ENCODE results near the gene HSPB3.
"Not testable (repeated sequence)": the region's sequence is repeated elsewhere in the genome, so short reads cannot be mapped to it uniquely, and the experiment has no call there.

Gene HSPB3

DNA sequence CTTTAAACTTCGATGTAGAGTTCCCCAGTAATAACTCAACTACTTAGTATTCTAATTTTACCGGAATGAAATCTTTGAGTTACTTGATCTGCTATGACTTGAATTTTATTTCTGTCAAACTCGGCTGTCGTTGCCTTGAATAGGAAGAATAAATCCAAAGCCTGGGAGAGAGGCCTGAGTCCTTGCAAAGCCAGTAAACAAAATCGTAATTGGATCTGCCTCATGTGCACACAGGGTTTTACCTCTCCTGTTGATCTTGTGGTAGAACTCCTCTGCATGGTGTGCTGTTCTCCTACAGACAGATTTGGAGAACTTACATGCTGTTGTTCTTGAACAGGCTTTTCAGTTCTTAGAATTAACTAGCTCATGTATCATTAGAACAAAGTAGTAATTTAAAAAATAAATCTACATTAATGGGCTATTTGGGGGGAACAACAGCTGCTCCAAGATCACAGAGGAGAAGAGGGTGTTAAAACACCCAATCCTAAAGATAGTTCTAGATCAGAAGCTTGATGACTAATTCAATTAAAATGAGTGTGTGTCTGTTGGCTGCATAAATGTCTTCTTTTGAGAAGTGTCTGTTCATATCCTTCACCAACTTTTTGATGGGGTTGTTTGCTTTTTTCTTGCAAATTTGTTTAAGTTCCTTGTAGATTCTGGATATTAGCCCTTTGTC, 28.9 kb downstream of the HSPB3 start:
- Histone ChIP-seq H3K9me3 (replicated peaks; ENCODE audit: low read length) (no peaks in the 10 kb centered on the region), H3K27me3 (ENCODE audit: control insufficient read depth, insufficient read depth, low read length) (no peaks in the 10 kb centered on the region), H3K4me1 (ENCODE audit: control insufficient read depth, insufficient read depth, low read length) (peaks cover 19% of the 10 kb centered on the region), H3K36me3 (ENCODE audit: insufficient read depth, low read length) (no peaks in the 10 kb centered on the region), H3K4me2 (ENCODE audit: low read length) (no peak overlapping the region), H3K9ac (ENCODE audit: low read depth, low read length) (no peak overlapping the region), H3K4me3 (ENCODE audit: low read length) (no peak overlapping the region)

GRCh38 chr5:54485659-54486058, 30.2 kb downstream of the HSPB3 start:
- not testable (repeated sequence) for H3K9me3 ChIP-seq (replicated peaks; ENCODE audit: low read length); H3K36me3 ChIP-seq (ENCODE audit: insufficient read depth, low read length); H3K27me3 ChIP-seq (ENCODE audit: control insufficient read depth, insufficient read depth, low read length); H3K9ac ChIP-seq (ENCODE audit: low read depth, low read length); H3K4me2 ChIP-seq (ENCODE audit: low read length); H3K4me1 ChIP-seq (ENCODE audit: control insufficient read depth, insufficient read depth, low read length); H3K4me3 ChIP-seq (ENCODE audit: low read length)

GRCh38 chr5:54489648-54489979, 34.1 kb downstream of the HSPB3 start:
- not testable (repeated sequence) for H3K9me3 ChIP-seq (replicated peaks; ENCODE audit: low read length); H3K36me3 ChIP-seq (ENCODE audit: insufficient read depth, low read length); H3K9ac ChIP-seq (ENCODE audit: low read depth, low read length); H3K4me3 ChIP-seq (ENCODE audit: low read length); H3K4me2 ChIP-seq (ENCODE audit: low read length); H3K4me1 ChIP-seq (ENCODE audit: control insufficient read depth, insufficient read depth, low read length)
- peaks cover 14% of the 10 kb centered on the region for H3K27me3 ChIP-seq (ENCODE audit: control insufficient read depth, insufficient read depth, low read length)

GRCh38 chr5:54491326-54491725, 35.8 kb downstream of the HSPB3 start:
- H3K4me2 ChIP-seq (ENCODE audit: low read length): no peak overlapping the region
- no peak overlapping the region for H3K4me3 ChIP-seq (ENCODE audit: low read length)

DNA sequence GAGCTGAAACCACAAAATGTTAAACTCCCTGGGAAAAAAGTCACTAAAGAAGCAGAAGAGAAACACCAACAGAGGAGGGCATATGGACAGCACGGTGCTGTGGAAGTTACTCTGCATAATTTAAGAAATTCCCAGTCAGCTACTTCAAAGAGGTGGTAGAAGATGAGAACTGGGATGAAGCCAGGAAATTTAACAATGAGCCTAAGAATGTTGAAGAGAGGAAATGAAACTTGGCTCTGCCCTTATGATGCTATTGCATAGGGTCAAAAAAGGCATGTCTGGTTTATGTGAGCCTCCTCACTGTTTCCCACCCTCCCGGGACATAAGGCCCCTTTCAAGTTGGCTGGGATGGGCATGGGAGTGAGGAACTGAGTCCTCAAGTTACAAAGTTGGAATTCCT, 36.7 kb downstream of the HSPB3 start:
- H3K27me3 ChIP-seq (ENCODE audit: control insufficient read depth, insufficient read depth, low read length): peaks cover 15% of the 10 kb centered on the region
- no peak overlapping the region for H3K4me3 ChIP-seq (ENCODE audit: low read length)
- no peaks in the 10 kb centered on the region for H3K9me3 ChIP-seq (replicated peaks; ENCODE audit: low read length)
- no peaks in the 10 kb centered on the region for H3K4me1 ChIP-seq (ENCODE audit: control insufficient read depth, insufficient read depth, low read length)
- H3K4me2 ChIP-seq (ENCODE audit: low read length): no peak overlapping the region
- H3K36me3 ChIP-seq (ENCODE audit: insufficient read depth, low read length): no peaks in the 10 kb centered on the region
- no peak overlapping the region for H3K9ac ChIP-seq (ENCODE audit: low read depth, low read length)

More at GRCh38 chr5:54491326-54491725, 35.8 kb downstream of the HSPB3 start:
- Histone ChIP-seq H3K4me1 (ENCODE audit: control insufficient read depth, insufficient read depth, low read length) (no peaks in the 10 kb centered on the region), H3K36me3 (ENCODE audit: insufficient read depth, low read length) (no peaks in the 10 kb centered on the region), H3K27me3 (ENCODE audit: control insufficient read depth, insufficient read depth, low read length) (peaks cover 15% of the 10 kb centered on the region), H3K9me3 (replicated peaks; ENCODE audit: low read length) (no peaks in the 10 kb centered on the region), H3K9ac (ENCODE audit: low read depth, low read length) (no peak overlapping the region)

DNA sequence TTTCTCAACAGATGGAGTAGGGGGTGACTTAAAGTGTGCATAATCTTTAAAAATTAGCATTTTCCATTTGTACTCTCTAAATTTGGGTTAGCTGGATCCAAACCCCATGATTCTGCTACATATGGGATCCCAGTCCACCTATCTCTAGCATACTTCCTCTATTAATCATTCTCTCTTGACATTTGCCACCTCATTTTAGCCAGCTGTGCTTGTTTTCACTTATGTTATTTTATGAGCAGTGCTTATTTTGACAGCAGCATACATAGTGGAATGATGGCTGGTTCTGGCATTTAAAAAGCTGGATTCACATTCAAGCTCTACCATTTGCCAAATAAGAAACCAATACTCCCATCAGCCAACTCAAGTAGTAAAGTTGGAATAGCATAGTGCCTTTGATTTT, 39.5 kb downstream of the HSPB3 start:
- no peak overlapping the region for H3K9ac ChIP-seq (ENCODE audit: low read depth, low read length)
- H3K4me3 ChIP-seq (ENCODE audit: low read length): no peak overlapping the region
- H3K9me3 ChIP-seq (replicated peaks; ENCODE audit: low read length): no peaks in the 10 kb centered on the region

More for the DNA sequence above, 39.5 kb downstream of the HSPB3 start:
- peaks cover 15% of the 10 kb centered on the region for H3K27me3 ChIP-seq (ENCODE audit: control insufficient read depth, insufficient read depth, low read length)
- H3K36me3 ChIP-seq (ENCODE audit: insufficient read depth, low read length): no peaks in the 10 kb centered on the region
- no peak overlapping the region for H3K4me2 ChIP-seq (ENCODE audit: low read length)
- no peaks in the 10 kb centered on the region for H3K4me1 ChIP-seq (ENCODE audit: control insufficient read depth, insufficient read depth, low read length)

Measured in skeletal muscle satellite cell (primary cell).